ACC112 (cell line): ENCODE data around the gene TASOR2.

Experiments used
- H2AFZ ChIP-seq: fragments of 200-600 bp; sonication (generic); one replicate; pipeline ENCODE4 v1.6.0; 2017; ENCODE audit warnings: antibody characterized with exemption, low read length; ENCODE audit not compliant: unreplicated experiment
- H3K27ac ChIP-seq: fragments of 200-600 bp; sonication (generic); 2 replicates; pipeline ENCODE4 v1.5.1; 2014; ENCODE audit warnings: low read depth, mild to moderate bottlenecking, antibody characterized with exemption, low read length, moderate library complexity
- H3K27me3 ChIP-seq: fragments of 200-600 bp; sonication (generic); 2 replicates; pipeline ENCODE4 v1.6.1; 2014; ENCODE audit warnings: mild to moderate bottlenecking, antibody characterized with exemption, low read length, moderate library complexity, mixed read lengths; ENCODE audit not compliant: insufficient read depth
- H3K36me3 ChIP-seq: fragments of 200-600 bp; sonication (generic); 2 replicates; pipeline ENCODE4 v1.6.1; 2016; ENCODE audit warnings: mild to moderate bottlenecking, antibody characterized with exemption, low read length, moderate library complexity, mixed read lengths; ENCODE audit not compliant: insufficient read depth
- H3K4me1 ChIP-seq: fragments of 200-600 bp; sonication (generic); one replicate; pipeline ENCODE4 v1.6.1; 2016; ENCODE audit warnings: low read length, mixed read lengths; ENCODE audit not compliant: insufficient read depth, unreplicated experiment, control insufficient read depth
- H3K4me3 ChIP-seq: fragments of 200-600 bp; sonication (generic); 2 replicates; pipeline ENCODE4 v1.5.1; 2014; ENCODE audit warnings: mild to moderate bottlenecking, low read depth, low read length
- H3K79me2 ChIP-seq: fragments of 200-600 bp; sonication (generic); one replicate; pipeline ENCODE4 v1.6.0; 2016; ENCODE audit warnings: low read length; ENCODE audit not compliant: control insufficient read depth, unreplicated experiment, insufficient read depth

Gene TASOR2

DNA sequence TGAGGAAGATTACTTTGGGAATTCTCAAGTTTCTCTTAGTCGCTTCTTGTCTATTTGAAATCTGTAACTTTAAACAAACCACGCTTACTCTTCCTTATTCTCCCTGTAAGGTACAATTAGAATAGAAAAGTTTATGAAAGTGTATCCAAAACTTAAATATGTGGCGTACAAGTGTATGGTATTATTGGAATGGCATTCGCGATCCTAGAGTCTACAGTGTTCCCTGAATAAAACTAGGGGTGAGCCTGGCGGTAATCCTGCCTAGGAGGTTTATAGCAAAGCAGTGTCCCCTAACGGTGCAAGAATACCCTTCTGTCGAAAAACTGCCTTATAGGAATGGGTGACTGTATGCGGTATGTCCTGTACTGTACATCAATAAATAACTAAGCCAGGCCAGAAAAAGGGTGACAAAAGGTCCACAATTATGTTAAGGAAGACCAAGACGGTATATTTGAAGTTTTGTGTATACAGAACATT, 1.2 kb downstream of the TASOR2 start:
- H3K4me3 ChIP-seq, result peak overlapping the region; percentile 94
- H2AFZ ChIP-seq, result peak overlapping the region; percentile 6
- no peaks in the 10 kb centered on the region for H3K36me3 ChIP-seq
- H3K79me2 ChIP-seq, result peaks cover 53% of the 10 kb centered on the region
- H3K27ac ChIP-seq, result peak overlapping the region; percentile 88
- H3K4me1 ChIP-seq, result peaks cover 8% of the 10 kb centered on the region
- H3K27me3 ChIP-seq, result no peaks in the 10 kb centered on the region

DNA sequence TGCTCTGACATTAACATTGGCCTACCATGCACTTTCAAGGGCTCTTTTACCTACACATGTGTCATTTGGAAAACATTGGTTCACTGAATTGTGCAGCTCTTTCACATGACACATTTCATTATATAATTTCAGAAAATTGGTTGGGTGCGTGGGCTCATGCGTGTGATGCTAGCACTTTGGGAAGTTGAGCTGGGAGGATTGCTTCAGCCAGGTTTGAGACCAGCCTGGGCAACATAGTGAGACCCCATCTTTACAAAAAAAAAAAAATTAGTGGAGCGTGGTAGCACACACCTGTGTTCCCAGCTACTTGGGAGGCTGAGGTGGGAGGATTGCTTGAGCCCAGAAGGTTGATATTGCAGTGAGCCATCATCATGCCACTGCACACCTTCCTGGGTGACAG, 3.9 kb downstream of the TASOR2 start:
- Histone ChIP-seq H3K79me2 (peaks cover 81% of the 10 kb centered on the region), H2AFZ (no peak overlapping the region), H3K27me3 (no peaks in the 10 kb centered on the region), H3K27ac (no peak overlapping the region), H3K36me3 (no peaks in the 10 kb centered on the region), H3K4me1 (peaks cover 13% of the 10 kb centered on the region), H3K4me3 (no peak overlapping the region)

DNA sequence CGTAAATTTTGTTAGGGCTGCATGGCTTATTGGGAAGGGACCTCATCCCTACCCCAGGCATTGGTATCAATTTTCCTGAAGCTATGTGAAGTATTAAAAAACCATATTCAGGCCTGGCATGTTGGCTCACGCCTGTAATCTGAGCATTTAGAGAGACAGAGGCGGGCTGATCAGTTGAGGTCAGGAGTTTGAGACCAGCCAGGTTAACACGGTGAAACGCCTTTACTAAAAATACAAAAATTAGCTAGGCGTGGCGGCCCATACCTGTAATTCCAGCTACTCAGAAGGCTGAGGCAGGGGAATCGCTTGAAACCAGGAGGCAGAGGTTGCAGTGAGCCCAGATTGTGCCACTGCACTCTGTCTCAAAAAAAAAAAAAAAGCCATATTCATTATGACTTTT, 7.1 kb downstream of the TASOR2 start:
- Histone ChIP-seq H3K79me2 (peaks cover 95% of the 10 kb centered on the region), H3K4me3 (peak overlapping the region; percentile 85), H2AFZ (no peak overlapping the region), H3K27me3 (no peaks in the 10 kb centered on the region), H3K27ac (no peak overlapping the region), H3K36me3 (no peaks in the 10 kb centered on the region), H3K4me1 (peaks cover 10% of the 10 kb centered on the region)

DNA sequence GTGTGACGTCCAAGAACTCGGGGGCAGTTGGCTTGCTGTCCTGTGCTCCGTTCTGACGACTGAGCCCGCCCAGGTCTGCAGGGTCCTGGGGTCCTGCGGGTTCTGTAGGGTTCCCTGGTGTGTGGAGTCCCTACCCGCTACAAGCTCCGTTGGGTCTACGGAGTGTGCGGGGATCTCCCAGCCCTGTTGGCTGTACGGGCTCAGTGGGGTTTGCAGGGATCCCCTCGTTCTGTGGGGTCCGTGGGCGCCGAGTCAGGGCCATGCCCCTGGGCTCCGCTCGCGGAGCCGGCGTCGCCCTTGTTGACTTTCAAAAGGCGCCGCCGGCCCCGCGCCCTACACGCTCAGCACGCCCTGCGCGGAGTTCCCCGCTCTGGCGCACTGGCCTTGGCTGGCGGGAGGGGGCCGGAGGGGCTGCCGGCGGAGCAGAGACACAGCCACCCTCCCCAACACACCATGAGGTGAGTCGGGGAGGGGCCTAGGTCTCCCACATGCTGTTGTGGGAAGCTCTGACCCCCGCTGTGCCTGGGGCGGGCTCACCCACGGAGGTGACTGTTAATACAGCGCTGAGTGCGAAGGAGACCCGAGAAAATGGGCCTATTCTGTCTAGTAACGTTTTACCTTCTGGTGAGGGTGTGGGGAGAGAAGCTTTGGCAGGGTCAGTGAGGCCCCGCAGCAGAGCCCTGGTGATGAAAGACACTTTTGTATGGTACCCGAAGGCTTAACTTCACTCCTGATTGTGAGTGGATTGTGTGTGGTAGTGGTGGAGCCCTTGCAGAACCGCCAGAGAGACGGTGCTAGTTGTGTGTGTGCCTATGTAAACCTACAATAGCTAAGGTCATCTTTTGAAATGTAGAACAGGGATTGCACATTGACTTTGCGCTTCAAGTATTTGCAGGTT, 8.1 kb downstream of the TASOR2 start:
- H3K27me3 ChIP-seq, result no peaks in the 10 kb centered on the region
- H3K27ac ChIP-seq, result no peak overlapping the region
- H3K36me3 ChIP-seq, result no peaks in the 10 kb centered on the region
- H3K79me2 ChIP-seq, result peaks cover 95% of the 10 kb centered on the region
- peak overlapping the region; percentile 85 for H3K4me3 ChIP-seq
- peak overlapping the region; percentile 88 for H2AFZ ChIP-seq
- H3K4me1 ChIP-seq, result peaks cover 6% of the 10 kb centered on the region

DNA sequence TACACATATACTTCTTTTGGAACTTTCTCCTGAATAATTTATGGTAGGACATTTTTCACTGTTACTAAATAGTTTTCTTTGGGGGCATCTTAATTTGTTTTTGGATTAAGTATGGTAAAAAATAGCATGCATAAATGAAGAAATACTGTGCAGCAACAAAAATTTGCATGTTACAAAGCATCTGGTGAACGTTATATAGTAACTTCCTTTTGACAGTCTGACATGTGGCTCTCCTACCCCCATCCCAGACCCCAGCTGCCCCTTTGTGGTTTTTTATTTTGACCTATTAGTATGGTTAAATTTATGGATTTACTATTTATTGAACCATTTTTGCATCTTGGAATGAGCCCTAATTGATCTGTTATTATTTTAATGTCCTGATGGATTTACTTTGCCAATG, 9.9 kb downstream of the TASOR2 start:
- peaks cover 6% of the 10 kb centered on the region for H3K4me1 ChIP-seq
- peaks cover 95% of the 10 kb centered on the region for H3K79me2 ChIP-seq
- H3K27ac ChIP-seq, result no peak overlapping the region

DNA sequence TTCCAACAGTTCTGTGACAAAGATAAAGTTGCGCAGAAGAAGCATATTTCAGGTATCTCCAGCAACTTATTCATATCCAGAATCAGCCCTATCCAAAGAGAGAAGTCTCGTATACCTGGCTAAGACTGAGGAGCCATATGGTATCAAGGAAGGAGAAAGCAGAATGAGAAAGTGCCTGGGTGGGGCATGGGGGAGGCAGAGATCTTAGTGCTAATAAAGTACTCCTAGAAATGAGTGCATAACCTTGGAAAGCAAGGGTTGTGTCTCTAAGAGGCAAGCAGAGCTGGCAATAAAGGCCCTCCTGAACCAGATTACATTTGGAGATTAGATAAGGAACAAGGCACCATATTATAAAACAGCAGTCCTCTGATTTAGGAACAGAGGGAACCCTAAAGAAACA, 12.7 kb downstream of the TASOR2 start:
- Histone ChIP-seq H3K79me2 (peaks cover 97% of the 10 kb centered on the region), H3K4me3 (no peak overlapping the region), H3K27ac (no peak overlapping the region), H3K4me1 (peaks cover 6% of the 10 kb centered on the region), H3K36me3 (peaks cover 6% of the 10 kb centered on the region; the same call in 1 of the 2 replicates), H3K27me3 (no peaks in the 10 kb centered on the region), H2AFZ (no peak overlapping the region)

More for the DNA sequence above, 9.9 kb downstream of the TASOR2 start:
- H3K4me3 ChIP-seq, result no peak overlapping the region
- peaks cover 6% of the 10 kb centered on the region; the same call in 1 of the 2 replicates for H3K36me3 ChIP-seq
- H3K27me3 ChIP-seq, result no peaks in the 10 kb centered on the region
- no peak overlapping the region for H2AFZ ChIP-seq

DNA sequence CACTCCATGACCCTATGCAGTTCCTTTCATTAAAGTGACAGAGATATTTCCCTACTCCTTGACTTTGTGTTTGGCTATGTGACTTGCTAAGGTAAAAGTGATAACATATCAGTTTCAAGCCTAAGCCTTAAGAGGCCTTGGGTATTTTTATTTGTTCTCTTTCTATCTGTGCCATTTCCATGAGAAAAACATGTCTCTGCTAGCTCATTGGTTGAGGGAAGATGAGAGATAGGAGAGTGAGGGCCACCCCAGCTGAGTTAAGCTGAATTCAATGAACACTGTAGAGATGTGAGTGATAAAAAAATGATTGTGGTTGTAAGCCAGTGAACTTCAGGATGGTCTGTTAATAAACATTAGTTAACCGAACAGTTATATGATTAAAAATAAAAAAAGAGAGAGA, 13.4 kb downstream of the TASOR2 start:
- Histone ChIP-seq H3K4me1 (peaks cover under 1% of the 10 kb centered on the region), H2AFZ (no peak overlapping the region), H3K27me3 (no peaks in the 10 kb centered on the region), H3K4me3 (no peak overlapping the region), H3K79me2 (peaks cover 96% of the 10 kb centered on the region), H3K27ac (no peak overlapping the region), H3K36me3 (peaks cover 6% of the 10 kb centered on the region)

DNA sequence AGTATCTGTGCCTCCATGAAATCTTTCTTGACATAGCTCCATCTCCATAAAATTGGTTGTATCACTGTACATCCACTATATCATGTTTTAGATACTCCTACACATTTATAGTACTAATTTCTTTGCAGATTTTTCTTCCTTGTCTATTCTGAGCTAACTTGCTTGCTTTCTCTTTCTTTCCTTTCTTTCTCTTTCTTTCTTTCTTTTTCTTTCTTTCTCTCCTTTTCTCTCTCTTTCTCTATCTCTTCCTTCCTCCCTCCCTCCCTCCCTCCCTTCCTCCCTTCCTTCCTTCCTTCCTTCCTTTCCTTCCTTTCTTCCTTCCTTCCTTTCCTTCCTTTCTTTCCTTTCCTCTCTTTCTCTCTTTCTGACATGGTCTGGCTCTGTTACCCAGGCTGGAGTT, 23.7 kb downstream of the TASOR2 start:
- H3K27ac ChIP-seq, result no peak overlapping the region
- H3K79me2 ChIP-seq, result peaks cover 82% of the 10 kb centered on the region
- peaks cover 9% of the 10 kb centered on the region for H3K4me1 ChIP-seq
- H3K4me3 ChIP-seq, result no peak overlapping the region
- no peaks in the 10 kb centered on the region for H3K36me3 ChIP-seq
- no peak overlapping the region for H2AFZ ChIP-seq
- no peaks in the 10 kb centered on the region for H3K27me3 ChIP-seq

DNA sequence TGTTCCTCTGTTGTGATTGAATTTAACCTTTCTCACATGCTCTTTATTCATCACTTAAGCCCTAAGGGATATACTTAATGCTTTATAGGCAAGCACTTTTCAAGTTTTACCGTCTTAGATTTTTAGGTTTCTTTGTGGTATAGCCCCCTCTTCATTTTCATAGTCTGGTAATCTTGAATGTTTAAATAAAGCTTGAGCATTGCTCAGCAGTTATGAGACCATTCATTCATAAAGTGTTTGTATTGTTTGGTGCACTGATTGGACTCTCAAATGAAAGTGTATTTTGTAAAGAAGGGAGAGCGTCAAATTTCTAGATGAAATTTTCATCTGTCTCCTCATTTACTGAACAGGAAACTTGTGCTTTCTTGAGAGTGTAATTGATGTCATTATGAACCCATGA, 25.2 kb downstream of the TASOR2 start:
- Histone ChIP-seq H3K27me3 (no peaks in the 10 kb centered on the region), H3K79me2 (peaks cover 80% of the 10 kb centered on the region), H3K27ac (no peak overlapping the region), H3K4me3 (no peak overlapping the region), H3K4me1 (peaks cover 9% of the 10 kb centered on the region), H2AFZ (no peak overlapping the region), H3K36me3 (no peaks in the 10 kb centered on the region)

DNA sequence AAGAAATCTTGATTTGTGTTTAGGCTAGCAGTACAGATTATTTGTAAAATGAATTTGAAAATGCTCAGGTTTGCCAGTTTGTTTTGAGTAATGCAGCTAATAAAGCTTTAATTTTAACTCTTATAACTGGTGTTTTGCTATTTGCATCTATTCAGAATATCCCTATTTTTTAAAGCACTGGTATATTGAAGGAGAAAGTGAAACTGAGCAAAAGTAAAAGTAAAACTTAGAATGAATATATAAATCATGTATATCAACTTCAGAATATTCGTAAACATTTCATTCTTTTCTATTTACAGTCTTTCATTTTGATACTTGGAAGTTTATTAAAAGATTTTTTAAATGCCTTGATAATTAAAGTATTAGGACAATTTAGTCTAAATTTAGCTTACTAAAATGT, 26.2 kb downstream of the TASOR2 start:
- H3K4me1 ChIP-seq, result peaks cover 9% of the 10 kb centered on the region
- no peak overlapping the region for H3K27ac ChIP-seq
- H3K27me3 ChIP-seq, result no peaks in the 10 kb centered on the region
- H3K36me3 ChIP-seq, result no peaks in the 10 kb centered on the region
- H2AFZ ChIP-seq, result no peak overlapping the region
- H3K4me3 ChIP-seq, result peak overlapping the region; percentile 61
- H3K79me2 ChIP-seq, result peaks cover 79% of the 10 kb centered on the region

DNA sequence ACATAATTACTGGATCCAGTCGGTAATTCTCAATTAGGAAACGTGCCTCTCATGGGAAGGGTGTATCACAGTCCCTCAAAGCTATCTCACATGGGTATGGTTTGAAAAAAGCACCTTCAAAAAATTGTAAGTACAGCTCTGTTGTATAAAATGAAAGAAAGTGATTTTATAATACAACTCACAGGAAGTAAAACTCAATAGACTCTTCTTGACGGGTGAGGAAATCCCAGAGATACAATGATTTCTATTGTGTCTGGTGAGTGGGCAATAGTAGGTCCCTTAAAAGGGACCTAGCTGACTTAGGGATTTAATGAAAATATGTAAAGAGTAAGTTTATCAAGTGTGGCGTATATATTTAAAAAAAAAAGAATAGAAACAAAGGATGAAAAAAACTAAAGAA, 27.0 kb downstream of the TASOR2 start:
- Histone ChIP-seq H2AFZ (no peak overlapping the region), H3K27me3 (no peaks in the 10 kb centered on the region), H3K27ac (no peak overlapping the region), H3K79me2 (peaks cover 77% of the 10 kb centered on the region), H3K4me1 (peaks cover 9% of the 10 kb centered on the region), H3K4me3 (peak overlapping the region; percentile 61), H3K36me3 (no peaks in the 10 kb centered on the region)
